HepG2 (cell line): Measurements from ENCODE around the gene E2F1. TPM values are rescaled to one million over a fixed set of nuclear protein-coding genes. Genes with fewer than 3 reads are reported as not detected.

ENCODE experiments used
- AFF4 ChIP-seq: sonication (generic); formaldehyde crosslinking; IDR thresholded peaks from 2 replicates; pipeline ENCODE4 v1.4.0; 2020; ENCODE audit warnings: missing genetic modification reagents
- ATF2 ChIP-seq: sonication (generic); formaldehyde crosslinking; IDR thresholded peaks from 2 replicates; pipeline ENCODE4 v1.4.0; 2020; ENCODE audit warnings: missing genetic modification reagents
- CENPBD1 ChIP-seq: sonication (generic); formaldehyde crosslinking; IDR thresholded peaks from 2 replicates; pipeline ENCODE4 v1.8.0; 2022; ENCODE audit warnings: missing genetic modification reagents, low read depth, mild to moderate bottlenecking, borderline replicate concordance
- DMAP1 ChIP-seq: IDR thresholded peaks from 2 replicates; pipeline ENCODE4 v1.6.1; 2016
- ETV6 ChIP-seq: sonication (generic); formaldehyde crosslinking; conservative IDR thresholded peaks from 2 replicates; pipeline ENCODE4 v1.4.0; 2020; ENCODE audit warnings: missing genetic modification reagents
- HBP1 ChIP-seq: IDR thresholded peaks from 2 replicates; pipeline ENCODE4 v1.6.1; 2016; ENCODE audit warnings: low read depth, control low read depth
- MIXL1 ChIP-seq: IDR thresholded peaks from 2 replicates; pipeline ENCODE4 v1.6.1; 2016
- THAP9 ChIP-seq: sonication (generic); formaldehyde crosslinking; IDR thresholded peaks from 2 replicates; pipeline ENCODE4; 2020; ENCODE audit warnings: missing genetic modification reagents, mild to moderate bottlenecking, borderline replicate concordance
- ZNF687 ChIP-seq: sonication (generic); formaldehyde crosslinking; IDR thresholded peaks from 2 replicates; pipeline ENCODE4 v1.5.1; 2020; ENCODE audit warnings: mild to moderate bottlenecking, missing genetic modification reagents, moderate library complexity
- ZZZ3 ChIP-seq: sonication (generic); formaldehyde crosslinking; IDR thresholded peaks from 2 replicates; pipeline ENCODE4 v1.4.0; 2020; ENCODE audit warnings: missing genetic modification reagents, mild to moderate bottlenecking, borderline replicate concordance
- polyA plus RNA-seq, 8 experiments: library from polyadenylated mRNA; depleted of rRNA in 3 of 8; stranded (reverse) in 7 of 8; unstranded in 1 of 8; fragments of >200 nt; fragmentation: Illumina TruSeq in 4 of 8; extraction: Trizol in 4 of 8; gene quantifications; 2 replicates each; pipeline versions ENCODE4 v1.2.1 to v1.2.3, GENCODE V29; 2011 to 2016; ENCODE audit warnings: low read depth in 4 of 8, missing spikeins in 1 of 8, mixed read lengths in 1 of 8; ENCODE audit not compliant: insufficient read depth in 1 of 8
- total RNA-seq, 5 experiments: library from RNA; depleted of rRNA; stranded (reverse); fragments of >200 nt; fragmentation: Illumina TruSeq; extraction: Trizol; gene quantifications; 2 replicates each; pipeline ENCODE4 v1.2.3, GENCODE V29; 2016; ENCODE audit warnings: low read depth in 1 of 5

Gene E2F1
- total and polyA plus RNA-seq, 2 of the 13 experiments (the other 11 are each of a cell fraction or from before 2014, with no cell fraction given) = 25.5 to 39.4 TPM

- TF ChIP-seq THAP9 (CRISPR knock-in tag) = peak; percentile 61; the same call in 1 of the 2 replicates
- no peak; the same call in 1 of the 2 replicates for TF ChIP-seq CENPBD1 (CRISPR knock-in tag)
- TF ChIP-seq ZZZ3 = peak; percentile 73; the same call in 1 of the 2 replicates
- peak; percentile 77 for TF ChIP-seq HBP1 (CRISPR knock-in tag)
- peak; percentile 58; the same call in 1 of the 2 replicates for TF ChIP-seq ETV6
- peak; percentile 66 for TF ChIP-seq DMAP1
- TF ChIP-seq ATF2 = peak; percentile 66
- peak; percentile 62; the same call in 1 of the 2 replicates for TF ChIP-seq MIXL1 (CRISPR knock-in tag)
- TF ChIP-seq ZNF687 (CRISPR knock-in tag) = peak; percentile 93
- TF ChIP-seq AFF4 (CRISPR knock-in tag) = no peak
These were observed 11.7 kb downstream of the E2F1 start, which contains the start of gene NECAB3 (continued) for GRCh38 chr20:33674294-33675135.
